Retina (tissue), 1 donor: ENCODE data around the gene GSK3B.

Source experiments
- DNase-seq: peaks from one replicate; pipeline ENCODE4 v3.0.0-alpha.2; 2016

The GSK3B gene

GRCh38 chr3:119809249-119810017, 284.8 kb downstream of the GSK3B start:
- no peak for DNase-seq

- no peak for DNase-seq
These were observed 285.4 kb downstream of the GSK3B start for GRCh38 chr3:119808843-119809242.

- DNase-seq = no peak
These were observed 286.0 kb downstream of the GSK3B start for GRCh38 chr3:119808244-119808643.

- no peak for DNase-seq
These were observed 293.4 kb downstream of the GSK3B start for GRCh38 chr3:119800844-119801243.

GRCh38 chr3:119796785-119797184, 297.5 kb downstream of the GSK3B start:
- DNase-seq = no peak

- no peak for DNase-seq
These were observed 297.9 kb downstream of the GSK3B start for GRCh38 chr3:119796368-119796767.

GRCh38 chr3:119795849-119796248, 298.4 kb downstream of the GSK3B start:
- DNase-seq = no peak

GRCh38 chr3:119794971-119795612, 299.2 kb downstream of the GSK3B start:
- DNase-seq = no peak

GRCh38 chr3:119794401-119794800, 299.8 kb downstream of the GSK3B start:
- no peak for DNase-seq

GRCh38 chr3:119792270-119792669, 302.0 kb downstream of the GSK3B start:
- no peak for DNase-seq

GRCh38 chr3:119790369-119790768, 303.9 kb downstream of the GSK3B start:
- DNase-seq = no peak

- no peak for DNase-seq
These were observed 307.8 kb downstream of the GSK3B start for GRCh38 chr3:119786409-119786808.

GRCh38 chr3:119783883-119784282, 310.4 kb downstream of the GSK3B start:
- DNase-seq = no peak

- DNase-seq = no peak
These were observed 311.0 kb downstream of the GSK3B start for GRCh38 chr3:119783255-119783654.

- DNase-seq = no peak
These were observed 311.8 kb downstream of the GSK3B start for GRCh38 chr3:119782460-119782859.

- DNase-seq = no peak
These were observed 312.7 kb downstream of the GSK3B start, which contains the start of gene NR1I2 for GRCh38 chr3:119781330-119782198. TSS of gene NR1I2 (plus strand) at chr3:119782101.

- DNase-seq = no peak
These were observed 314.4 kb downstream of the GSK3B start for GRCh38 chr3:119779731-119780383.

GRCh38 chr3:119778811-119779210, 315.4 kb downstream of the GSK3B start:
- DNase-seq = no peak

GRCh38 chr3:119778176-119778575, 316.1 kb downstream of the GSK3B start:
- no peak for DNase-seq

GRCh38 chr3:119776304-119776703, 317.9 kb downstream of the GSK3B start:
- no peak for DNase-seq

GRCh38 chr3:119774444-119774843, 319.8 kb downstream of the GSK3B start:
- DNase-seq = no peak
